Esophagus muscularis mucosa (tissue), 3 donors: Measurements from ENCODE around the gene ADAMTS20.

Source experiments
- CTCF ChIP-seq, 3 experiments: fragments of 200-600 bp in 2 of 3; fragments of 450-650 bp in 1 of 3; sonication (generic) in 2 of 3; IDR thresholded peaks; one replicate each; pipeline ENCODE4 v1.5.1; 2017 to 2019; ENCODE audit warnings: antibody characterized with exemption in 3 of 3, mild to moderate bottlenecking in 2 of 3, moderate library complexity in 1 of 3
- POLR2A ChIP-seq: fragments of 450-650 bp; IDR thresholded peaks from one replicate; pipeline ENCODE4 v1.6.1; 2017; ENCODE audit warnings: antibody characterized with exemption, moderate library complexity, mild to moderate bottlenecking, low read depth

- TF ChIP-seq CTCF (IDR thresholded peaks at IDR 0.05) (no peak), POLR2A (no peak)
These were observed 220.1 kb downstream of the ADAMTS20 start for GRCh38 chr12:43331935-43332334.
